ENCODE measurements around the gene COL1A1.

Gene COL1A1

GRCh38 chr17:50139950-50140885 lies 61.2 kb downstream of the COL1A1 start:
- no peak for TF ChIP-seq FOXM1 (IDR thresholded peaks at IDR 0.05; ENCODE audit: borderline replicate concordance, low read depth)
- peak; percentile 62 for TF ChIP-seq RAD21 (IDR thresholded peaks at IDR 0.05; ENCODE audit: low read depth)

GRCh38 chr17:50139185-50139783 lies 62.1 kb downstream of the COL1A1 start:
- TF ChIP-seq EP300 (IDR thresholded peaks at IDR 0.05; ENCODE audit: borderline replicate concordance) = no peak
- TF ChIP-seq CREB1 (IDR thresholded peaks at IDR 0.05; ENCODE audit: low read depth) = no peak
- no peak for TF ChIP-seq FOXM1 (IDR thresholded peaks at IDR 0.05; ENCODE audit: borderline replicate concordance, low read depth)
- no peak for TF ChIP-seq TAF1 (IDR thresholded peaks at IDR 0.05; ENCODE audit: low read depth)
- TF ChIP-seq USF1 (IDR thresholded peaks at IDR 0.05) = no peak
- no peak for TF ChIP-seq NFIC (IDR thresholded peaks at IDR 0.05)
- TF ChIP-seq TCF12 (IDR thresholded peaks at IDR 0.05; ENCODE audit: low read depth) = no peak
- no peak for TF ChIP-seq MAX (IDR thresholded peaks at IDR 0.05)
- no peak for TF ChIP-seq YY1 (IDR thresholded peaks at IDR 0.05; ENCODE audit: low read depth)
- no peak for TF ChIP-seq CEBPB (IDR thresholded peaks at IDR 0.05)
- no peak for TF ChIP-seq ZBTB7A (IDR thresholded peaks at IDR 0.05; ENCODE audit: low read depth)
- TF ChIP-seq EGR1 (IDR thresholded peaks at IDR 0.05) = no peak
- TF ChIP-seq TEAD4 (IDR thresholded peaks at IDR 0.05) = no peak
- no peak for TF ChIP-seq REST (IDR thresholded peaks at IDR 0.05; ENCODE audit: low read depth)
- no peak for TF ChIP-seq RAD21 (IDR thresholded peaks at IDR 0.05; ENCODE audit: low read depth)

- TF ChIP-seq TAF1 (IDR thresholded peaks at IDR 0.05; ENCODE audit: low read depth) = no peak
- no peak for TF ChIP-seq REST (IDR thresholded peaks at IDR 0.05; ENCODE audit: low read depth)
- TF ChIP-seq MAX (IDR thresholded peaks at IDR 0.05) = no peak
- no peak for TF ChIP-seq EP300 (IDR thresholded peaks at IDR 0.05; ENCODE audit: borderline replicate concordance)
- no peak for TF ChIP-seq FOXM1 (IDR thresholded peaks at IDR 0.05; ENCODE audit: borderline replicate concordance, low read depth)
- TF ChIP-seq USF1 (IDR thresholded peaks at IDR 0.05) = no peak
- no peak for TF ChIP-seq TEAD4 (IDR thresholded peaks at IDR 0.05)
- TF ChIP-seq ZBTB7A (IDR thresholded peaks at IDR 0.05; ENCODE audit: low read depth) = no peak
These were observed 64.4 kb downstream of the COL1A1 start for GRCh38 chr17:50137042-50137441.

- no peak for TF ChIP-seq NFIC (IDR thresholded peaks at IDR 0.05)
- TF ChIP-seq EP300 (IDR thresholded peaks at IDR 0.05; ENCODE audit: borderline replicate concordance) = no peak
- TF ChIP-seq RAD21 (IDR thresholded peaks at IDR 0.05; ENCODE audit: low read depth) = no peak
- no peak for TF ChIP-seq REST (IDR thresholded peaks at IDR 0.05; ENCODE audit: low read depth)
- TF ChIP-seq TCF12 (IDR thresholded peaks at IDR 0.05; ENCODE audit: low read depth) = no peak
- TF ChIP-seq EGR1 (IDR thresholded peaks at IDR 0.05) = no peak
- TF ChIP-seq ZBTB7A (IDR thresholded peaks at IDR 0.05; ENCODE audit: low read depth) = no peak
- no peak for TF ChIP-seq TAF1 (IDR thresholded peaks at IDR 0.05; ENCODE audit: low read depth)
- no peak for TF ChIP-seq MAX (IDR thresholded peaks at IDR 0.05)
- no peak for TF ChIP-seq TEAD4 (IDR thresholded peaks at IDR 0.05)
- no peak for TF ChIP-seq YY1 (IDR thresholded peaks at IDR 0.05; ENCODE audit: low read depth)
These were observed 65.2 kb downstream of the COL1A1 start for GRCh38 chr17:50136096-50136687.
